ENCODE data around the gene SERPINE3. TPM values are rescaled to one million over a fixed set of nuclear protein-coding genes. Genes with fewer than 3 reads are reported as not detected.

Gene SERPINE3
- total RNA-seq, 1 donor from 2014 or later, result not detected

DNA sequence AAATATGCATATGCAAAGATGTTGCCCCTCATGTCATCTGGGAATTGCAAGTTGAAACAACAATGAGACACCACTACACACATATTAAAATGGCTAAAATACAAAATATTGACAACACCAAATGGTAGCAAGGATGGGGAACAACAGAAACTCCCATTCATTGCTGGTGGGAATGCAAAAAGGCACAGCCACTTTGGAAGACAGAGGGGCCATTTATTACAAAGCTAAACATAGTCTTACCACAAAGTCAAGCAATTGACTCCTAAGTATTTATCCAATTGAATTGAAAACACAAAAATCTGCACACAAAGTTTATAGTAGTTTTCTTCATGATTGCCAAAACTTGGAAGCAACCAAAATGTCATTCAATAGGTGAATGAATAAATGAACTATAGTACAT is 6.1 kb upstream of the SERPINE3 start:
- TF ChIP-seq, protein P1, sequence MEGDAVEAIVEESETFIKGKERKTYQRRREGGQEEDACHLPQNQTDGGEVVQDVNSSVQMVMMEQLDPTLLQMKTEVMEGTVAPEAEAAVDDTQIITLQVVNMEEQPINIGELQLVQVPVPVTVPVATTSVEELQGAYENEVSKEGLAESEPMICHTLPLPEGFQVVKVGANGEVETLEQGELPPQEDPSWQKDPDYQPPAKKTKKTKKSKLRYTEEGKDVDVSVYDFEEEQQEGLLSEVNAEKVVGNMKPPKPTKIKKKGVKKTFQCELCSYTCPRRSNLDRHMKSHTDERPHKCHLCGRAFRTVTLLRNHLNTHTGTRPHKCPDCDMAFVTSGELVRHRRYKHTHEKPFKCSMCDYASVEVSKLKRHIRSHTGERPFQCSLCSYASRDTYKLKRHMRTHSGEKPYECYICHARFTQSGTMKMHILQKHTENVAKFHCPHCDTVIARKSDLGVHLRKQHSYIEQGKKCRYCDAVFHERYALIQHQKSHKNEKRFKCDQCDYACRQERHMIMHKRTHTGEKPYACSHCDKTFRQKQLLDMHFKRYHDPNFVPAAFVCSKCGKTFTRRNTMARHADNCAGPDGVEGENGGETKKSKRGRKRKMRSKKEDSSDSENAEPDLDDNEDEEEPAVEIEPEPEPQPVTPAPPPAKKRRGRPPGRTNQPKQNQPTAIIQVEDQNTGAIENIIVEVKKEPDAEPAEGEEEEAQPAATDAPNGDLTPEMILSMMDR (conservative IDR thresholded peaks at IDR 0.05; ENCODE audit: low read depth, low read length), result no peak
- no peak overlapping the region for H3K4me3 ChIP-seq (ENCODE audit: low read depth, low read length)
- no peak for DNase-seq (ENCODE audit: low read depth)

DNA sequence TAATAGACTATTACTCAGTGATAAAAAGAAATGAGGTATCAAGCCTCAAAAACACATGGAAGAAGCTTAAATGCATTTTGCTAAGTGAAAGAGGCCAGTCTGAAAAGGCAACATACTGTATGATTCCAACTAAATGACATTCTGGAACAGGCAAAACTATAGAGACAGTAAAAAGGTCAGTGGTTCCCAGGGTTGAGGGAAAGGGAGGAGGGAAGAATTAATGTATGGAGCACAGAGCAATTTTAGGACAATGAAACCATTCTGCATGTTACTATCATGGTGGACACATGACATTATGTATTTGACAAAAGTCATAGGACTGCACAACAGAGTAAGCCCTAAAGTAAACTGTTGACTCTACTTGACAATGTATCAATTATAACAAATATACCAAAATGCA is 5.7 kb upstream of the SERPINE3 start:
- no peak for DNase-seq (ENCODE audit: low read depth)
- H3K4me3 ChIP-seq (ENCODE audit: low read depth, low read length), result no peak overlapping the region
- TF ChIP-seq, protein P1 (conservative IDR thresholded peaks at IDR 0.05; ENCODE audit: low read depth, low read length), result no peak

DNA sequence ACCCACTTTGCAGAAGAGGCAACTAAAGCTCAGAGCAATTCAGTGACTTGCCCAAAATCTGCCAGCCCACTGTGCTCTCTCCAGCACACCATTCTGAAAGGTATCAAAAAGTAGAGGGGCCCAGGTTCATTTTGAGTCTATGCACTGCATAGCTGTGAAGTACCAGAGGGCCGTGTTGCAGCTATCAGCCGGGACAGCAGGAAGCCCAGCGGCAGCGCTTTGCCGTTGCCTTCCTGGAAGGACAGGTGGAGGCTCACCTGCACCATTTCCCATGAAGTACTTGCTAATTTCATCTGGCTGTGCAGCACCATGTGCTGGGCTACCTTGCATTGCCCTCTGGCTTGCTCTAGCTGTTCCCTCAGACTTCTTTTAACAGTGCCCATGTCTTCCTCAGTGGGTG is 2.7 kb upstream of the SERPINE3 start:
- TF ChIP-seq, protein P1 (conservative IDR thresholded peaks at IDR 0.05; ENCODE audit: low read depth, low read length), result no peak
- no peak for DNase-seq (ENCODE audit: low read depth)
- no peak overlapping the region for H3K4me3 ChIP-seq (ENCODE audit: low read depth, low read length)

DNA sequence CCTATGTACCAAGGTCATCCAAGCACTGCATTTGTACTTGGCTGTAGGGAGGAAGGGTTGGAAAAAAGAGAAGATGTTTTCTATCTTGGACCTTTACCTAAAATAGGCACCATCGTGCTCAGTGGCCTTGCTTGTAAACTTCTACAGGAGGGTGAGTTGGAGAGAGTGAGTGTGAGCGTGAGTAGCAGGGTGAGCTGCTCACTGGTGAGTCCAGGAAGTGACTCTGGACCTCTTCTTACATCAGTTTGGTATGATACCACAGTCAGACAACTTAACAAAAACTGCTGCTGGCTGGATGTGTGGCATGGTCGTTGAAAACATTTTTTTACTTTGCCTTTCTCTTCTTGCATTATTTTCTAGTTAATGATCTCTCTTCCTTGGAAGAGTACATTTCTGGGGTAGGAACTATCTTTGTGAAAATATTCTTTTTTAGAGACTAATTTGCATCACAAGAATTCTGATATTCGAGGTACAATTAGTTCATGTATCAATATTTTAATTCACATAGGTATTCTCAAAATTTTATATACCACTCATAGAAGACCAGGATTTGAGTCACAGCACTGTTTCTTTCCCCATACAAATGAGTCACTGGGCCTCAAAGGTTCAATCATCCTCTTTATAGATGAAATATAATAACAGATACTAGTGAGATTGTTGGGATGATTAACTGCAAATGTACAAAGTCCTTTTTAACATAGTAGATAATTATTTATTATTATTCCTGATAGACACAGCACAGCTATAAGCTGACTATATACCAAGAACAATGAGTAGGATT is 651 bp downstream of the SERPINE3 start:
- TF ChIP-seq, protein P1 (conservative IDR thresholded peaks at IDR 0.05; ENCODE audit: low read depth, low read length), result no peak
- H3K4me3 ChIP-seq (ENCODE audit: low read depth, low read length), result no peak overlapping the region
- DNase-seq (ENCODE audit: low read depth), result no peak

DNA sequence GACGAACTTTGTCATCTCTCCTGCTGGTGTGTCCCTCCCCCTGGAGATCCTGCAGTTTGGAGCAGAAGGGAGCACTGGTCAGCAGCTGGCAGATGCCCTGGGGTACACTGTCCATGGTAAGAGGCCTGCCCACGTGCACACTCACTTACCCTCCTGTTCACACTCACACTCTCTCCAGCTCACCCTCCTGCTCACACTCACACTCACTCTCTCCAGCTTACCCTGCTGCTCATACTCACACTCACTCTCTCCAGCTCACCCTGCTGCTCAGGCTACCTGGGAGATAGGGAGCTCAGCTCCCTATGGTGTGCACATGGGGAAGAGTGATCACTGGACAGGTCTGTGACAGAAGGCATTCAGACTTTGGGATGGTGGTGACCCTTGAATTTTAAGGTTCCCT is 1.7 kb downstream of the SERPINE3 start:
- no peak overlapping the region for H3K4me3 ChIP-seq (ENCODE audit: low read depth, low read length)
- no peak for DNase-seq (ENCODE audit: low read depth)
- TF ChIP-seq, protein P1 (conservative IDR thresholded peaks at IDR 0.05; ENCODE audit: low read depth, low read length), result no peak

DNA sequence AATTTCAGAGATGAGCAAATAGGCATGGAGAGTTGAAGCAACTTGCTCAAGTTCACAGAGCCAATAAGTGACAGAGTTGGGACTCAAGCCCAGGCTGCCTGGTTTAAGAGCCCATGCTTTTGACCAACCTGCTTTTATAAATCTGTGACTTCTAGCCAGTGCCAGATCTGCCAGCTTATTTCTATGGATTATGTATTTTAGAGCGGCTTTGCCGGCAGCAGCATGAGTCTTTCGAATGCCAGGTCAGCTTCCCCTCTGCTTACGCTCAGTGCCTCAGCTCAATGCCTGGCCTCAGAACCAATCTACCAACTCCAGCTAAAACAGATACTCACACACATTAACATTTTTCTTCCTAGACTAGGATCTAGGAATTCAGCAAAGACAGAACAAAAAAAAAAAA is 2.3 kb downstream of the SERPINE3 start:
- H3K4me3 ChIP-seq (ENCODE audit: low read depth, low read length), result no peak overlapping the region
- DNase-seq (ENCODE audit: low read depth), result no peak
- TF ChIP-seq, protein P1 (conservative IDR thresholded peaks at IDR 0.05; ENCODE audit: low read depth, low read length), result no peak

DNA sequence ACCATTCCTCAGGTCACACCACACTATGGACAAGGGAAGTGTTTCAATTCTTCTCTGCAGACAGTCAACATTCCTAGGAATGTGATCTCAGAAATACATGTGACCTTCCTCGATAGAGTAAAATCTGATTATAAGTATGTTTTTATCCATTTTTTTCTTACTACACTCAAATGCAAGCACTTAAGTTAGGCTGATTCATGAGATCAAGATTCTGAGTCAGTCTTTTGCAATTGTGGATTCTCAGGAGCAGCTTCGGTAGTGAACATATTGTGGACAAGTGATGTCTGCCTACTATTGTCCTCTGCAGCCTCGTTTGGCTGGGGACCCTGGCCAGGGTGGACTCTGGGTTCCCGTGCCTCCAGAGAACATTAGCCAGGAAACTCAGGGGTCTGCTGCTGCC is 3.2 kb downstream of the SERPINE3 start:
- TF ChIP-seq, protein P1 (conservative IDR thresholded peaks at IDR 0.05; ENCODE audit: low read depth, low read length), result no peak
- no peak for DNase-seq (ENCODE audit: low read depth)
- H3K4me3 ChIP-seq (ENCODE audit: low read depth, low read length), result no peak overlapping the region
